ENCODE data around the gene FAM227B.
"Not testable (repeated sequence)": the region's sequence is repeated elsewhere in the genome, so short reads cannot be mapped to it uniquely, and the experiment has no call there.

FAM227B gene

DNA sequence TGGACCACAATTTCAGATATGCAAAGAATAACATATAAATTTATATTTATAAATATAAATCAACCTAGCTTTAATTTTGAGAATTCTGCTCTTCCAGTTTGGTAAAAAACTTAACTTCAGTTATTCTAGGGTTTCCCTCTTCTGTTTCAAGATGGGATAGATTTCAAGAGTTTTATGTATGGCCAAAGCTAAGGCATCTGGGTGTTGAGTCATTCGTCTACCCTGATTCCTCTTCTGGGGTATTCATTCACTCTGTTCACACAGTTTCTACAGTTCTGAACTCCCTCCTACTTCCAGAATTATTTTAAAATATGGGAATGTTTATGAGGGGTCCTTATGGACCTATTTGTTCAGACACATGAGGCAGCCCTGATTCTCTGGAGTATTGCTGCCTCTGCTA, 201.8 kb downstream of the FAM227B start:
- TF ChIP-seq, protein P1, sequence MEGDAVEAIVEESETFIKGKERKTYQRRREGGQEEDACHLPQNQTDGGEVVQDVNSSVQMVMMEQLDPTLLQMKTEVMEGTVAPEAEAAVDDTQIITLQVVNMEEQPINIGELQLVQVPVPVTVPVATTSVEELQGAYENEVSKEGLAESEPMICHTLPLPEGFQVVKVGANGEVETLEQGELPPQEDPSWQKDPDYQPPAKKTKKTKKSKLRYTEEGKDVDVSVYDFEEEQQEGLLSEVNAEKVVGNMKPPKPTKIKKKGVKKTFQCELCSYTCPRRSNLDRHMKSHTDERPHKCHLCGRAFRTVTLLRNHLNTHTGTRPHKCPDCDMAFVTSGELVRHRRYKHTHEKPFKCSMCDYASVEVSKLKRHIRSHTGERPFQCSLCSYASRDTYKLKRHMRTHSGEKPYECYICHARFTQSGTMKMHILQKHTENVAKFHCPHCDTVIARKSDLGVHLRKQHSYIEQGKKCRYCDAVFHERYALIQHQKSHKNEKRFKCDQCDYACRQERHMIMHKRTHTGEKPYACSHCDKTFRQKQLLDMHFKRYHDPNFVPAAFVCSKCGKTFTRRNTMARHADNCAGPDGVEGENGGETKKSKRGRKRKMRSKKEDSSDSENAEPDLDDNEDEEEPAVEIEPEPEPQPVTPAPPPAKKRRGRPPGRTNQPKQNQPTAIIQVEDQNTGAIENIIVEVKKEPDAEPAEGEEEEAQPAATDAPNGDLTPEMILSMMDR (conservative IDR thresholded peaks at IDR 0.05) = no peak

DNA sequence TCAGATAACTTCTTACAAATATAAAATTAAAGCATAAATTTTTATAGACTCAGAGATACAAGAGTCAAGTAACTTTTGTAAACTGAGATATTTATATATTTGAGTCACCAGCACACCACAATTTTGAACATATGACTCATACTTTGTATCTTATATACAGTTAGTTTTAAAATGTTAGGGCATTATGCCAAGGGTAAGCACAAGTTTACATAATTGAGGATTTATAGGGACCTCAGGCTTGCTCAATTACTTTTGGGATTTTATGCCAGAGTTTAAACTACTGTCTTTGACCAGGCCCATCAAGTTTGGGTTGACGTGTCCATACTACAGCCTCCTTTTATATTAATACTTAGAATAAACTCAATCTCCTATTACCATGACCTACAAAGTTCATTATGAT, 205.0 kb downstream of the FAM227B start:
- TF ChIP-seq, protein P1 (conservative IDR thresholded peaks at IDR 0.05) = no peak
- H3K27ac ChIP-seq = no peak overlapping the region

More for the DNA sequence above, 201.8 kb downstream of the FAM227B start:
- H3K27ac ChIP-seq = no peak overlapping the region

GRCh38 chr15:49415149-49415548, 205.5 kb downstream of the FAM227B start:
- TF ChIP-seq, protein P1 (conservative IDR thresholded peaks at IDR 0.05) = no peak
- no peak overlapping the region for H3K27ac ChIP-seq

GRCh38 chr15:49412797-49413196, 207.8 kb downstream of the FAM227B start:
- TF ChIP-seq, protein P1 (conservative IDR thresholded peaks at IDR 0.05) = no peak
- no peak overlapping the region for H3K27ac ChIP-seq

GRCh38 chr15:49410641-49411040, 210.0 kb downstream of the FAM227B start:
- H3K27ac ChIP-seq = no peak overlapping the region
- TF ChIP-seq, protein P1 (conservative IDR thresholded peaks at IDR 0.05) = no peak

DNA sequence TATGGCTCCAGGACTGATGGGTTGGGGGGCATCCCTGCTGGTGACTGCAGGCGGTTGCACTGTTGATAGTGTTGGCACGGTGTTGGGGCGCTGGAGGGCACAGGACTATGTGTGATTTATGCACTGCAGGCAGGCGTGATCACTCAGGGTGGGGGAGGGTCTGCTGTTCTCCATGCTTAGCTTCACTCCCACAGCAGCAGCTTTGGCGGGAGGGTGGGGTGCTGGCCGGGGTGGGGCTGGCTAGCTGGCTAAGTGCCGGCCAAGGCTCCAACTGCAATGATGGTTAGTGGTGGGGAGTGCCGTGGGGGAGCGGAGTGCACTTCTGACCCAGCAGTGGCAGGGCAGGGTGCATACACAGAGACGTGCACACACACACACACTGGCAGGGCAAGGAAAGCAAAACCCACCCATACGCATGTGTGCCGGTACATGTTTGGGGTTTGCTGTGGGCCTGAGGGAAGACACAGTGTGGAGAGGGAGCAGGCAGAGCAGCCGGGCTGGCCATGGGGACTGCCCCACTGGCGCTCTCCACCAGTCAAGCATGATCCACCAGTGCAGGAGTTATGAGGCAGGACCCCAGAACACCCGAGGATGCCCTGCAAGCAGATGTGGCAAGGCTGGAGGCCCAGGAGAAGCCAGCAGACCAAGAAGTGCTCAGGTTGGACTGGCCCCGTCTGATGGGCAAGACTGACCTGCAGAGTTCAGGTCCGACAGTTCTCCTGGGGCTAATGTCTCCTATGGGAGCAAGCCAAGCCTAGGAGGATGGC, 214.1 kb downstream of the FAM227B start:
- no peak overlapping the region for H3K27ac ChIP-seq
- TF ChIP-seq, protein P1 (conservative IDR thresholded peaks at IDR 0.05) = no peak

DNA sequence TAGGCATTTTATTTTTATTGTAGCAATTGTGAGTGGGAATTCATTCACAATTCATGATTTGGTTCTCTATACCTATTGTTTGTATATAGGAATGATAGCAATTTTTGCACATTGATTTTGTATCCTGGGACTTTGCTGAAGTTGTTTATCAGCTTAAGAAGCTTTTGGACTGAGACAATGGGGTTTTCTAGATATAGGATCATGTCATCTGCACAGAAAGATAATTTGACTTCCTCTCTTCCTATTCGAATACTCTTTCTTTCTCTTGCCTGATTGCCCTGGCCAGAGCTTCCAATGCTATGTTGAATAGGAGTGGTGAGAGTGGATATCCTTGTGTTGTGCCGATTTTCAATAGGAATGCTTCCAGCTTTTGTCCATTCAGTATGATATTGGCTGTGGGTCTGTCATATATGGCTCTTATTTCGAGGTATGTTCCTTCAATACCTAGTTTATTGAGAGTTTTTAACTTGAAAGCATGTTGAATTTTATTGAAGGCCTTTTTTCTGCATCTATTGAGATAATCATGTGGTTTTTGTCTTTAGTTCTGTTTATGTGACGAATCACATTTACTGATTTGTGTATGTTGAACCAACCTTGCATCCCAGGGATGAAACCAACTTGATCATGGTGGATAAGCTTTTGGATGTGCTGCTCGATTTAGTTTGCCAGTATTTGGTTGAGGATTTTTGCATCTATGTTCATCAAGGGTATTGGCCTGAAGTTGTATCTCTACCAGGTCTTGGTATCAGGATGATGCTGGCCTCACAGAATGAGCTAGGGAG, 217.9 kb downstream of the FAM227B start:
- H3K27ac ChIP-seq = not testable (repeated sequence)

GRCh38 chr15:49387471-49387870, 233.1 kb downstream of the FAM227B start:
- H3K27ac ChIP-seq = no peak overlapping the region
- TF ChIP-seq, protein P1 (conservative IDR thresholded peaks at IDR 0.05) = no peak

Measured in VCaP (cell line).